ENCODE results near the gene CIPC. TPM values are rescaled to one million over a fixed set of nuclear protein-coding genes. Genes with fewer than 3 reads are reported as not detected.

CIPC gene
- total RNA-seq, 2 experiments from 2014 or later: 20.9 to 43.4 TPM

GRCh38 chr14:77055306-77055705, 42.8 kb upstream of the CIPC start:
- POLR2A ChIA-PET: no interaction called here
- CTCF ChIA-PET (ENCODE audit: unreplicated experiment): interaction anchor here (1.0 kb wide), 1 partner anchor 33 kb away, joined by 4 read pairs; no protein-coding TSS in a partner anchor
- H3K9me3 ChIP-seq (ENCODE audit: low read length): no peaks in the 10 kb centered on the region
- no peak overlapping the region for H3K27ac ChIP-seq (ENCODE audit: low read depth, low read length, poor library complexity, severe bottlenecking)
- H3K4me2 ChIP-seq (ENCODE audit: low read length): no peak overlapping the region
- no peaks in the 10 kb centered on the region for H4K20me1 ChIP-seq (ENCODE audit: insufficient read depth, low read length)
- H3K4me1 ChIP-seq (ENCODE audit: insufficient read depth, low read length, poor library complexity, severe bottlenecking): peaks cover 4% of the 10 kb centered on the region
- no peak for DNase-seq (ENCODE audit: low spot score)
- no peak overlapping the region for H2AFZ ChIP-seq (ENCODE audit: low read length)
- no peak overlapping the region for H3K4me3 ChIP-seq (ENCODE audit: low read depth, low read length, poor library complexity, severe bottlenecking)
- H3K79me2 ChIP-seq (ENCODE audit: insufficient read depth, low read depth, low read length): no peaks in the 10 kb centered on the region
- no TSS peak for BruUV-seq (replicated peaks)
- H3K36me3 ChIP-seq (ENCODE audit: insufficient read depth, low read length): no peaks in the 10 kb centered on the region
- TF ChIP-seq EZH2phosphoT487 (IDR thresholded peaks at IDR 0.05; ENCODE audit: borderline replicate concordance, low read depth, low read length): no peak
- TF ChIP-seq CTCF (conservative IDR thresholded peaks at IDR 0.05; ENCODE audit: low read length): no peak
- intact Hi-C loops (cut with micrococcal nuclease; ENCODE audit: unreplicated experiment): no loop called here
- no peaks in the 10 kb centered on the region for H3K9me2 ChIP-seq (ENCODE audit: insufficient read depth, low read length)

- H3K4me2 ChIP-seq (ENCODE audit: low read length): no peak overlapping the region
- ChIA-PET POLR2A (no interaction called here), CTCF (ENCODE audit: unreplicated experiment) (no interaction called here)
- peaks cover 4% of the 10 kb centered on the region for H3K4me1 ChIP-seq (ENCODE audit: insufficient read depth, low read length, poor library complexity, severe bottlenecking)
- DNase-seq (ENCODE audit: low spot score): no peak
- H4K20me1 ChIP-seq (ENCODE audit: insufficient read depth, low read length): no peaks in the 10 kb centered on the region
- H2AFZ ChIP-seq (ENCODE audit: low read length): no peak overlapping the region
- H3K27ac ChIP-seq (ENCODE audit: low read depth, low read length, poor library complexity, severe bottlenecking): no peak overlapping the region
- H3K4me3 ChIP-seq (ENCODE audit: low read depth, low read length, poor library complexity, severe bottlenecking): no peak overlapping the region
- no peaks in the 10 kb centered on the region for H3K9me3 ChIP-seq (ENCODE audit: low read length)
- no peaks in the 10 kb centered on the region for H3K36me3 ChIP-seq (ENCODE audit: insufficient read depth, low read length)
- no peaks in the 10 kb centered on the region for H3K9me2 ChIP-seq (ENCODE audit: insufficient read depth, low read length)
- no peaks in the 10 kb centered on the region for H3K79me2 ChIP-seq (ENCODE audit: insufficient read depth, low read depth, low read length)
- BruUV-seq (replicated peaks): no TSS peak
- intact Hi-C loops (cut with micrococcal nuclease; ENCODE audit: unreplicated experiment): no loop called here
- TF ChIP-seq EZH2phosphoT487 (IDR thresholded peaks at IDR 0.05; ENCODE audit: borderline replicate concordance, low read depth, low read length) (no peak), CTCF (conservative IDR thresholded peaks at IDR 0.05; ENCODE audit: low read length) (no peak)
Observed at GRCh38 chr14:77055981-77056380, 42.1 kb upstream of the CIPC start.

GRCh38 chr14:77058117-77058516, 39.9 kb upstream of the CIPC start:
- POLR2A ChIA-PET: no interaction called here
- TF ChIP-seq EZH2phosphoT487 (IDR thresholded peaks at IDR 0.05; ENCODE audit: borderline replicate concordance, low read depth, low read length) (no peak), CTCF (conservative IDR thresholded peaks at IDR 0.05; ENCODE audit: low read length) (no peak)

More at GRCh38 chr14:77058117-77058516, 39.9 kb upstream of the CIPC start:
- Histone ChIP-seq H3K27ac (ENCODE audit: low read depth, low read length, poor library complexity, severe bottlenecking) (no peak overlapping the region), H3K4me3 (ENCODE audit: low read depth, low read length, poor library complexity, severe bottlenecking) (no peak overlapping the region), H3K9me2 (ENCODE audit: insufficient read depth, low read length) (no peaks in the 10 kb centered on the region), H3K4me2 (ENCODE audit: low read length) (no peak overlapping the region), H3K36me3 (ENCODE audit: insufficient read depth, low read length) (no peaks in the 10 kb centered on the region), H3K9me3 (ENCODE audit: low read length) (no peaks in the 10 kb centered on the region), H2AFZ (ENCODE audit: low read length) (no peak overlapping the region), H3K79me2 (ENCODE audit: insufficient read depth, low read depth, low read length) (no peaks in the 10 kb centered on the region), H3K4me1 (ENCODE audit: insufficient read depth, low read length, poor library complexity, severe bottlenecking) (peaks cover under 1% of the 10 kb centered on the region), H4K20me1 (ENCODE audit: insufficient read depth, low read length) (no peaks in the 10 kb centered on the region)
- no TSS peak for BruUV-seq (replicated peaks)
- CTCF ChIA-PET (ENCODE audit: unreplicated experiment): interaction anchor here (1.4 kb wide), 1 partner anchor 12 kb away, joined by 3 read pairs; no protein-coding TSS in a partner anchor
- intact Hi-C loops (cut with micrococcal nuclease; ENCODE audit: unreplicated experiment): no loop called here
- DNase-seq (ENCODE audit: low spot score): no peak
